HG02840 (cell line): ENCODE data around the gene PSMB8.

Experiments
- ATAC-seq: cut with Tn5 transposase; IDR thresholded peaks from one replicate; pipeline ENCODE4 v1.9.1; 2021; ENCODE audit warnings: mild to moderate bottlenecking, moderate library complexity, moderate number of reproducible peaks; ENCODE audit not compliant: unreplicated experiment, low FRiP score

Gene PSMB8

GRCh38 chr6:32799740-32800139 lies 44.1 kb downstream of the PSMB8 start:
- no peak for ATAC-seq

DNA sequence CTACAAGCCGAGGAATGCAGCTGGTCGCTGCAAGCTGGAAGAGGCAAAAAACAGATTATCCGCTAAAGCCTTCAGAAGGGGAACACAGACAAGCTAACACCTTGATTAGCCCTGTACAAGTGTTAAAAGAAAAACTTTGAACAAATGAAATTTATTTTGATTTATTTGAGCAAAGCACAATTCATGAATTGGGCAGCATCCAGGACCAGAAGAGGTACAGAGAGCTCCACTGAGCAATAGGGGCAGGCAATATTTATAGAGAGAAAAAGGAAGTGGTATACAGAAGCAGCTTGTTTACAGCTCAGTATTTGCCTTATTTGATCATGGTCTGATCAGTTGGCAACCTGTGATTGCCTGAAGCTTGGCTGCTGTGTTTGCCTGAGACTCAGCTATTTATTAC lies 44.7 kb downstream of the PSMB8 start:
- no peak for ATAC-seq

DNA sequence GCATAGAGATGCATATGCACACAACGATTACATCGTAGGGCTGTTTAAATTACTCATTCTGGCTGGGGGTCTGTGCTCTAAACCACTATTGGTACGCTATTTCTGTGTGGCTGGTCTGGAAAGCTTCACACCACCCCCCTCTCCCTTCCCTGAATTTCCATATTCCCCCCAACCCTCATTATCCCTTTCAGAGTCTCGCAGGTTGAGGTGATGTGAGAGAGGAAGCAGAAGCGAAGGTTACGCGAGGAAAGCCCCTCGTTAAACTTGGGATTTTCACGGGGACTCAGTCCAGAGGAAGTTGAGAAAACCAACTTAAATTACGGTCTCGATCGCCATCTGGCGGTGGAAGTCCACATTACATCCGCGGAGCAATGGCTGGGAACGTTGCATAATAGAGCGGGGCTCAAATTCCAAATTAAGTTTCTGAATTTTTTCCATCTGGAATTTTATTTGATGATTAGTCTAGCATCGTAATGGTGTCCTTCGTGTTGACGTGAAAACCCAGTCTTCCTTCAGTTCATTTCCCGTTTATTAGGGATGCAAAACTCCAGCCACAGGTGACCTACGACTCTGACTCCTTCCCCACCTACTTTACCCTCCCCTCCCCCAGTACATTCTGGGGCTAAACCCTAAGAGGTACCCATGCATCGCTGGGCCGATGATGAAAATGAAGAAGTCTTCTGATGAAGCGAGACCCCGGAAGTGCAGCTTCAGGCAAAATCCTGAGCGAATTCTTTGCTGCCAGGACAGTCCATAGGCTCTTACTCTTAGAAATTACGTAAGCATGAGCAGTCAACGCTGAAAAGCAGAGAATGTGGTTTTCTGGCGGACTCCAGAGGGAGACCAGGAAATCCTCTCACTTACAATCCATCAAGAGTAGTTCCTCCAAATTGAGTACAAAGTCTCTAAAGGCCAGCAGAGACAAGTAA lies 46.7 kb downstream of the PSMB8 start:
- ATAC-seq, result no peak

DNA sequence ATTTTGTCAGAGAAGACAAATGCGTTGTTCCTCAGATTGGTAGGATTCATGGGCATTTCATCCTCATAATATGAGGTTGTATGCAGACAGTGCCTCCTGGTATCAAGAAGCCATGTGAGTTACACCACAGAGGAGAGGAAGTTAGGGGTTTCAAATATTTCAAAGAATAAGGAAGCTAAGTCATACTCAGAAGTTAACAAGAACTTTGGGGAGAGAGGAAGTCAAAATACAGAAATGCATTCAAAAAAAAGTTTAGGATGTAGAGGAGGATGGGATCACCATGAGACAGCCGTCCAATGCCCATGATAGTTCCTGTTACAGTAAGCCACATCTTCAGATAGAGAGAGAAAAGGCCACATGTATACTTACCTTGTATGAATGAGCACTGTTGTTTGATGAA lies 49.3 kb downstream of the PSMB8 start:
- no peak for ATAC-seq

GRCh38 chr6:32792901-32793435 lies 50.9 kb downstream of the PSMB8 start:
- ATAC-seq, result no peak
